DND-41 (cell line): ENCODE data around the gene TCF4.

Source experiments
- CTCF ChIP-seq: IDR thresholded peaks from 2 replicates; pipeline ENCODE4 v1.5.1; 2012; ENCODE audit warnings: borderline replicate concordance, low read length, moderate library complexity, mild to moderate bottlenecking; ENCODE audit not compliant: poor library complexity, severe bottlenecking; ENCODE audit errors: extremely low read depth
- EZH2 ChIP-seq: IDR thresholded peaks from 3 replicates; pipeline ENCODE4 v1.6.1; 2012; ENCODE audit warnings: borderline replicate concordance, low read depth, mild to moderate bottlenecking, moderate library complexity, low read length, inconsistent platforms; ENCODE audit not compliant: severe bottlenecking

- TF ChIP-seq CTCF (no peak), EZH2 (no peak)
Measured at GRCh38 chr18:55587418-55588110, 428 bp downstream of the TCF4 start.
